NCI-H748 (cell line): Measurements from ENCODE around the gene BEST3.
"Not testable (repeated sequence)": the region's sequence is repeated elsewhere in the genome, so short reads cannot be mapped to it uniquely, and the experiment has no call there.

Experiments
- DNase-seq: peaks from one replicate; lab custom pipeline; 2025; ENCODE audit not compliant: unreplicated experiment; lab: John Stamatoyannopoulos, UW

The BEST3 gene

DNA sequence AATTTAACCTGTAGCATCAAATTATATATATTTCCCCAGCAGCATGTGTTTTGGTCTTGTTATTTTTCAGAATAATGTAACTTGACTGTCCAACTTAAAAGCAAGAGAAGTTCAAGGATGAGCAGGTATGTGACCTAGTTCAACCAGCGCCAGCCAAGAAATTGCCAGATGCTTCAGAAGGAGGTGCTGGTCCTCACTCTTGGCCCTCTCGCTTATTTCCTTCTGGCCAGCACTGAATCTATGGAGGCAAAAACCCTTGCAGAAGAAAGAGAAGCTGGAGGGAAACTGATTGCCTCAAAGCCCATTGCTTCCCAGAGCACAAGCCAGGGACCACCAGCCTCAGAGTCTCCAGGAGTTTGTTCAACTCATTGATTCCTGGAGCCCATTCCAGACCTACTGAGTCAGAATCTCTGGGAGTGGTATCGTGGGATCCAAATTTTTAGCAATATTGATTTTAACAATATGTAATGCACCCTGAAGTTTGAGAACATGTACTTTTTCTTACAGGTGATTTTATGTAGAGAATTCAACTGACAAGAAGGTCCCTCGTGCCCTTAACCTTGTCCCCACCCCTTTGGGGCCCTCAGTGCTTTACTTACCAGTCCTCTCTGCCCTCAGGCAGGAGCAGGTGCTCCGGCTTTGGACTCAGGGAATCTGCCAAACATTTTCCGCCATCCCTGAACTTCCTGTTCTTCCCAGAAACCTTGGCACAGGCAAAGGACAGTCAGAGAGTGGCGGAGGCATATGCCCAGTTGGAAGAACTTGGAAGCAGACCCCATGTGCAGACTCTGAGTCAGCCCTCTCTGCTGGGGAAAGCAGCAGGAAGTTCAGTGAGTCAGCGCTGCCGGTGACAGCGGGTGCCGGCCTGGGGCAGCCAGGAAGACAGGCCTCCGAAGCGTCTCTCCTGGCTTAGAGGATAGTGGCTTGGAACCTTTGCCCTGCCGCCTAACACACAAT lies 10.4 kb downstream of the BEST3 start:
- no peak for DNase-seq

DNA sequence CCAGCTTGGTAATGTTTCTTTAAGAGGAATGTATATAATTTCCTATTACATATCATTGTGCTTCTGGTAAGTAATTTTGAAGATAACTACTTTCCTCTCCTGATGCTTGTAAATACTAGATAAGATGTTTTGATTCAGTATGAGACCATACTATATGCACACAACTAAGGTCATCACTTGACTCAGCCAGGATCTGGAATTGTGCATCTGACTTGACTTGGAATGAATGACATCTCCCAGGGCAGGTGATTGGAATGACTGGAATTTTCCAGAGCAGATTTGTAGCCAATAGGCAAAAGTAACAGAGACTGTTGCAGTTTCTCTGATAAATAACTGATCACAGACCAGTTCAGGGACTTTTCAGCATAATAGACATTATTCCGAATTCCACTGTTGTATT lies 11.1 kb downstream of the BEST3 start:
- no peak for DNase-seq

DNA sequence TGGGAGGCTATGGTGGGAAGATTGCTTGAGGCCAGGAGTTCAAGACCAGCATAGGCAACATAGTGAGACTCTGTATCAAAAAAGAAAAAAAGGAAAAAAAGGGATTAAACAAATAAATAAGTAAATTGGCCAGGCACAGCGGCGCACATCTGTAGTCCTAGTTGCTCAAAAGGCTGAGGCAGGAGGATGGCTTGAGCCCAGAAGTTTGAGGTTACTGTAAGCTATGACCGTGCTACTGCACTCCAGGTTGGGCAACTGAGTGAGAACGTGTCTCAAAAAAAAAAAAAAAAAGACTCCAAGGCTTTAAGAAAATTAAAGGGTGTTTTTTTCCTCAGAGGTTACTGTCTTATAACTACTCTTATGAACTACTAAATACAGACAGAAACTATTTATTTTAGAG lies 11.7 kb downstream of the BEST3 start:
- DNase-seq, result no peak

DNA sequence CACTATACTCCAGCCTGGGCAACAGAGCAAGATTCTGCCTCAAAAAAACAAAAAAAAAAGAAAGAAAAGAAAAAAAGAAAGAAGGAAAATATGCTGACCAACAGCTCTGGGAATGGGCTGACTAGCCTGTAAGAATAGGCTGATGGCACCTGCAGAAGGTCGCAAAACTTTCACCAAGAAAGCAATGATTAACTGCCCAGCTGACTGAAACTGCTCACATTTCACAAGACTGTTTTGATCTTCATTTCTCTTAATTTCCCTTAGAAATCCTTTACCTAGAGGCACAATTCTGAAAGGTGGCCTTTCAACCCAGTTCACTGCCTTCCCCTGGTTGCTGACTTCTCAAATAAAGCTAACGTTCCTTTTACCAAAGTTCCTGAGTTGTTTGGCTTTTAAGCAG lies 12.4 kb downstream of the BEST3 start:
- DNase-seq, result no peak

DNA sequence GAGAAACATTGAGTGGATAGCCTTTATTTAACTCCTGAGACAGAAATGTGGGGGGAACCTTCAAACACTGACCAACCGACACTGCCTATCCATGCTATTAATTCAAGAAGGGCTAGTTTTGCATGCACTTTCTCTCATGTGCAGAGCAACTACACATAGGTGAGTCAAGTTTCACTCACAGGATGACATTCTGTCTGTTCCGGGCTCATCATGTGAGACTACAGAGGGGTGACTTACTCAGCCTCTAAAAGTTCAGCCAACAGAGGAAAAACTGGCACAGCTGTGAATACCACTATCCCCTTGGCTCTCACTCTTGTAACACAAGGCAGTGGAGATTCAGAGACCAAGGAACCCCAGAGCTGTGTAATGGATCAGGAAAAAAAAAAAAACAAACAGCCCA lies 13.3 kb downstream of the BEST3 start:
- no peak for DNase-seq

DNA sequence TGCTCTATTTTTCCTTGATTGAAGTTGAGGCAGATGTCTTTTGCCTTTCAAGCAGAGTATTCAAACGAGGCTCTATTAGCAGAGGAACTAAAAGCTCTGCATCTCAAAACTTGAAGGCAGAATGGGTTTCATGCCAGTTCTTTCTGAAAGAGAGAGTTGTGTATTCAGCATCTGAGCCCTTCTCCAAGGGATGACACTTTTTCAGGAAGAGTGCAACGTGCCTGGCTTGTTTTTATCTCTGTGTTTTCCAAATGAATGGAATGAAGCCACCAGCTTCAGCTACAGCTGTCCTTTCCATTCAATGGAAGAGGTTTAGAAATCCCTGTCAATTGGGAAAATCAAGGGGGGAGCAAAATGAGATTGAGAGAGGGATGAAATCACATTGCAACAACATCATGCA lies 14.6 kb downstream of the BEST3 start:
- DNase-seq, result no peak

DNA sequence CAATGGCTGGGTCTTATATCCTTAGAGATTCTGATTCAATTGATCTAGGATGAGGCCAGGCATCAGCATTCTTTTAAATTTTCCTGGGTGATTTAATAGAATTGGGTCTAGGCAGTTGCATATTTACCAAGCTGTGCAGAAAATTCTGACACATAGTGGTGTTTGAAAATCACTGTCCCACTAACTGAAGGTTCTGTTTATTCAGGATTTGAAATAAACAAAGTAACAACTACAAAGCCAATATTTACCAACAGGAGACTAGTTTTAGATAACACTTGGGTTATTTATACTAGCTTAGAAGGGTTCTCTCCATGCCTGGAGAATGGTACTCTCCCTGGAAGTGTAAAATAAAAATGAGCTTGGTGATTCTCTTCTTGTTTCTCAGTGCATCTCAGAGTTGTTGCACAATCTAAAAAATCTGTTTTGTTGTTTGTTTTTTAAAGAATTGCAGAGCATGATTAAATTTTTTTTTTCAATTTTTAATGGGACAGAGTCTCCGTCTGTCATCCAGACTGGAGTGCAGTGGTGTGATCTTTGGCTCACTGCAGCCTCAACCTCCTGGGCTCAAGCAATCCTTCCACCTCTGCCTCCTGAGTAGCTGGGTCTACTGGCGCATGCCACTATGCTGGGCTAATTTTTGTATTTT lies 16.9 kb downstream of the BEST3 start:
- no peak for DNase-seq

DNA sequence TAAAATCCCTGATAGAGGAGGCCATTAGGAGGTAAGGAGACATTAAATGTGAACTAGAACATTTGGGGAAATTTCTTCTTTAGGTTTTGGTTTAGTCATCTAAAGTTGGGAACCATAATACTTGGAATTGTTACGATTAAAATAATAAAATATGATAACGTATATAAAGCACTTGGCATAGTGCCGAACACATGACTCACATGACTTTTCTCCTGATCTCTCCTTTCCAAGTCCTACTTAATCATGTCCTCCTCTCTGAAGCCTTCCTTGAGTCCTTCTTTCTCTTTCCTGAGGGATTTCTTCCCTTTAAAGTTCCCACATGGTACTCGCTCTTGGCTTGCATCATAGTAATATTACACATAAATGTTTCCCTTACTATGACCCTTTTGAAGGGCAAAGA lies 20.0 kb downstream of the BEST3 start:
- no peak for DNase-seq

DNA sequence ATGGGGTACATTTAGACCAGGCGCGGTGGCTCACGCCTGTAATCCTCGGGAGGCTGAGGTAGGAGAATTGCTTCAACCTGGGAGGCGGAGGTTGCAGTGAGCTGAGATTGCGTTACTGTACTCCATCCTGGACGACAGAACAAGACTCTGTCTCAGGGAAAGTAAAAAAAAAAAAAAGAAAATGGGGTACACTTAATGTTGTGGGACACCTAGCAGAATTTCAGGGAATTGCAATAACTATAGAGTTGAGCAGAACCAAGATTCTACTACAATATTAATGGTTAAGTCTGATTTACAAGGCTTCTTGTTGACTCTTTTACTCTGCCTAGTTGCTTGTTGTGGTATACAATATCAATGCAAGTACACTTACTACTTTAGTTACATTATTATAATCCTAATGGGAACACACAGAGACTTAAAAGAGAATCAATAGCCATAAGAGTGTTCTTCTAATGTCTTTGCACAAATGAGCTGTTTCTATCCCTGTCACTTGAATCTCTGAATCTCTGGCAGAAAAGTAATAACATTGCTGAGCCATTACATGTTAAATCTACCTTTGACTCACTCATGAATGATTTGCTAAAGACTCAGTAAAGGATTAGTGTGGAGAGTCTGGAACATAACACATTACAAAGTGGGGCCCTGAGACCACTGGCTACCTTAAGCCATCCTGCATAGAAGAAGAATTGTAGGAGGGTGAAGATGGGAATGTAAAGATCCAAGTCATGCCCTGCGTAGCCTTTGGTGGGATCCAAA lies 22.7 kb downstream of the BEST3 start:
- DNase-seq, result no peak

DNA sequence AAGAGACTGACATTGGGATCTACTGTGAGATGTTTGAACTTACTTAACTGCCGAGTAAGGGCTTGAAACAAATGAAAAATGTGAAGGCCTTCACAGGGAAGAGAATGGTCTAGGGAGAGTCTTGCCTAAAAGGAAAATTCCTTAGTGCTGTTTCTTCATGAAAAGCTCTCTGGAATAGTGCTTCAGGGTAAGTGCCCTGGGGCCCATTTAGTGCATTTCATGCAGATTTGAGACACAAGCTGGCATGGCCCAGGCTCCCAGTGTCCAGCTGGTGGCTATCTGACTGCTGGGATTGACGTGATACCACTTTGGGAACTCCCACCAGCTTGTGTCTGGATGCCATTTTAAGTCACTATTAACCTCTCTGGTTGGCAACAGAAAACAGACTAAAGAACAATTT lies 26.9 kb downstream of the BEST3 start:
- DNase-seq, result no peak

DNA sequence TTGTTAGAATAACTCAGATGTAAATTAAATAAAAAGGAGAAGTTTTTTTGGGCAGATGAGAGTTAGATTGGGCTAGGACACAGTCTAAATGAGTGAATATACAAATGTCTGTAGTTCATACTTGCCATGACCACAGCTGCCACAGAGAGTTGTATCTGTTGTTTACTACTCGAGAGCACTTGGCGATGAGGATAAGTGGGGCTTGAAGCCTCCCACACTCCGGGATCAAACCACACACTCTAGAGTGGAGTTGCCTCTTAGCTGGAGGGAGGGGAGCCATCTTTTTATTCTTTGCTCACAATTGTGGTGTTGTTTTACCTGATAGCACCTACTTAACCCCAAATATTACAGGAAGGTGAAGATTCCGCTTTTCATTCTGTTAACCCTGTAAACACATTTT lies 27.5 kb downstream of the BEST3 start:
- no peak for DNase-seq

DNA sequence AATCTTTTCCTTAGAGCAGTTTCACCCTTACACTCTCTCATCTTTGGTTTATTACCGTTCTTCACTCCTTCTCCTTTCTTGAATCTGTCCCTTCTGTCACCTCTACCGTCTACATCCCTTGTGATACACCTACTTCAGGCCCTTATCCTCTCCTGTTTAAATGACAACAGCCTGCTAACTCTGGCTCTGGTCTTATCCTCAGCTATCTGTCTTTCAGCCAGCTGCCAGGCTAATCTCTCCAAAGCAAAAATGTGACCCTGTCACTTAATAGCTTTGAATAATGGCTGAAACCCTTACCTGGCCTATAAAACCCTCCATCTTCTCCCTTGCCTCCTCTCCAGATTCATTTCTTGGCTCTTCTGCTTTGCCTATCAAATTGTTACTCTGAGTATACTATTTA lies 32.3 kb downstream of the BEST3 start:
- DNase-seq, result no peak

DNA sequence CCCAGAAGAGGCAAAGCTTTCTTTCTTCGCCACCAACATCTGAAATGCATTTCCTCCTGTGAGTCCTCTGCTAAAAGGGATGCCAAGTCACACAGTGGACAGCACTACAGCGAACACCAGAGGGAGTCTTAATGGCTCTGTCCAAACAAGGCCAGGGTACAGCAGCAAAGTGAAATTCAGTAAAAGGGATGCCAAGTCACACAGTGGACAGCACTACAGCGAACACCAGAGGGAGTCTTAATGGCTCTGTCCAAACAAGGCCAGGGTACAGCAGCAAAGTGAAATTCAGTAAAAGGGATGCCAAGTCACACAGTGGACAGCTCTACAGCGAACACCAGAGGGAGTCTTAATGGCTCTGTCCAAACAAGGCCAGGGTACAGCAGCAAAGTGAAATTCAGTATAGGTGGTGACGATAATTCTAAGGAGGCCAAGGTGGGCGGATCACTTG lies 34.1 kb downstream of the BEST3 start:
- DNase-seq, result not testable (repeated sequence)

DNA sequence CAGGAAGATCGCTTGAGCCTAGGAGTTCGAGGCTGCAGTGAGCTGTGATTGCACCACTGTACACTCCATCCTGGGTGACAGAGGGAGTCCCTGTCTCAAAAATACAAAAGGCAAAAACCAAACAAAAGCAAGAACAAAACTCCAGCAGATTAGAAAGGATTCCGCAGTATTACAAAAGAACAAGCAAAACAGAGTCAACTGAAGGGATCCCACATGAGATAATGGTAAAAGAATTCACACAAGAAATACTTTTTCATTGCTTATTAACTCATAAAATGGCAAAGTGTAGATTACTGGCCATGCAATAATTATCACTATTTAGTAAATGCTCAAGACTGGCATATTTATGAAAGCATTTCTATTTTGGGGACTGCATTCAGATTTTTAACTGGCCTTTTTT lies 35.4 kb downstream of the BEST3 start:
- no peak for DNase-seq

DNA sequence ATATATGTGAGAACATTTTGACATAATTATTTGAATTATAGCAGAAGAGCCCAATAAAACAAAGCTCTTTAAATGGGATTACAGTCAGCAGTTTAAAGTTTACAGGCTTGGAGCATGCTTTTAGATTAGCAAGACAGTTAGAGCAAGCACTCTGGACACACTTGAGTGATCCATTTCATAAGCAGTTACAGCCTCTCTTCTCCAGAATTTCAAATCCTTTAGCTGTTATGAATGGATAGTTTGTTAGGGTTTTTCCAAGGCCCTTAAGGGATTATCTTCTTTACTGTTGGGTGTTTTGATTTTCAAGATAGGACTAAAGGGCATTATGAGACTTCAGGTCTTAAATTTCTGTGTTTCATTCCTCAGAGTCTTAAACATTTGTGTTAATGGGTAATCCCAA lies 36.3 kb downstream of the BEST3 start:
- no peak for DNase-seq

DNA sequence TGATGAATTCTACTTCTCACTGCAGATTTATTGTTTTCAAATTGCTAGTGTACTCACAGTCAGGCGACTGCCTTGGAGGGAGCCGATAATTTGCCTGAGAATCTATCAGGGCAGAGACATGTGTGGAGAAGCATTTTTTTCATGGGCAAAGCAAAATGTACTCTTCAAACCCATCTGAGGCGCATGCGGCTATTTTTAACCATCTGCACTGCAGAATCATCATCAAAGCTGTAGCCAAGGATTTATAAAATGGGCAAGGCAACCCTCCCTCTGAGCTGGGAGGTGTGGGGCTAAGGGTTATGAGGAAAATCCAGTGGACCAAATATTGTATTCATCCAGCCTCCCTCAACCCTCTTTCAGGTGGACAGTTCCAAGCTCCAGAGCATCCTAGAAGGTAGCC lies 37.7 kb downstream of the BEST3 start:
- no peak for DNase-seq

DNA sequence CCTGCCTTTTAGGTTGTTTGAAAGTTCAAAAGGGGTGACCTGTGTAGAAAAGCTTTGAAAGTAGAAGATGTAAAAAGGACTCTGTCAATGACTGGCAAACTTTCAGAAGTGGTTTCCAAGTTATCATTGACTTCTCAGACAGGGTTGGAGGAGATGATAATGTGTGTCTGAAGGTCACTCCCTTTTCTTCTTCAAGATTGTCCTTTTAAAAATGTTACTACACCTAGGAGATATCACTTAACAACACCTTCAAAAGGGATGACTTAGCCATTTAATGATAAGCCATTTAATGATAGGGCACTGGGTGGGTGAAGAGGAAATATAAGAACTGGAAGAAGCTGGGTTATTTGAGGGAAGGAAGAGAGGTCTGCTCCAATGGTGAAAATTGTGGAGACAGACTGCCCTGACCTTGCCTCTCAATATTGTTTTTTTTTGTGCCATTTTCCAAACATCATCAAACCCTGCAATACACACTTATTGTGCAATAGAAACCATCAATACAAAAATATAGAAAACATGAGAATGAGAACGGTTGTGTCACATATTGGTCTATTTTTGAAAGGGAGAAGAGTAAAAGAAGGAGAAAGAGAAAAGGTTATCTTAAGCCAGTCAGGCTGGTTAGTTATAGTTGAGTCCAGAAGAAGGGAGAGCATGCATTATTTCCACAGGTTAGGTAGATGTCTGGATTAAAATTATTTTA lies 38.8 kb downstream of the BEST3 start:
- DNase-seq, result no peak

DNA sequence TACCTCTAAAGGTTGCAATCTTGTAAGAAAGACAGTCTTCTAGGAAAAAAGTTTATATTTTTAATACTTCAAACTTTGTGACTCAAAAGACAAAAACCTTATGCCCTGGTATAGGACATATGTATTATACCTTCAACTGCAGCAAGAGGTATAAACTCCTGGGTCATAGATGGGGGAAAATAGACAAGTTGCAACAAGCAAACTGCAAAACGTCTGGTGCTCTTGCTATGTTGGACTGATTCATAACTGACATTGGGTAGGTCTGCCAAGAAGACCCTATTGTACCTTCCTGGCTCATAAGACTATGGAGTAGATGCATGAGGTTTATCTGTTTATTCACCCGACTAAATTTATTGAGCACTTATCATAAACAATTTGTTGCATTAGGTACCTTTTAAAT lies 40.9 kb downstream of the BEST3 start:
- DNase-seq, result no peak

DNA sequence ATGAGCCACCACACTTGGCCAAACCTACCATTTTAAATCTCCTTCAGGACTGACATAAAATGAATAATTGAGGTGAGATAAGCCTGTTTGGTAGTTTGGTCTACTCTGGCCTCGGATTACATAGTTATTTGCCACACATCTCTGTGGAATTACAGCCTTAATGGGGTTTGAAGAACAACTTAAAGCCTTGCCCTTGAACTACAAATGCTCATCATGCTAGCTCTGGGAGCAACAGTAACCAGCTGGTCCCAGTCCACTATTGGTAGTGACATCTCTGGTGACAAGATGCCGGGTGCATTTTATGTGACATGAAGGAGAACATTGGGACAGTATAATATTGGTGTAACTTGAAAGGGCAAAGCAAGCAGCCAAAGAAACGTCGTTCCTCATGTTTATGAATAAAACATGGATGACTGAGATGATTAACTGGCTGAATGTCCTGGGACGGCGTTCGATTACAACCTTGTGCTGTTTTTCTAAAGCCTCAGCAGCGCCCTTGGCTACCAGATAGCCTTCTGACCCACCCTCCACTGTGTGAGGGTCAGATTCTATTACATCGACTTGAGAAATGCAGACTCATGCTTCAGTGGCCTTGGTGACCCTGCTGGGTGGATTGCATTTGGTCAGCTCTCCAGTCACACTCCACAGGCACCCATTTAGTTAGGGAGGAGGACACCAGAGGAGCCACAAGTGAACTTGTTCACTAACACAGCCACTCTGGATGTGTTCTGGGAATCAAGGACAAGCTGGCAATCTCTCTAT lies 41.5 kb downstream of the BEST3 start:
- no peak for DNase-seq

DNA sequence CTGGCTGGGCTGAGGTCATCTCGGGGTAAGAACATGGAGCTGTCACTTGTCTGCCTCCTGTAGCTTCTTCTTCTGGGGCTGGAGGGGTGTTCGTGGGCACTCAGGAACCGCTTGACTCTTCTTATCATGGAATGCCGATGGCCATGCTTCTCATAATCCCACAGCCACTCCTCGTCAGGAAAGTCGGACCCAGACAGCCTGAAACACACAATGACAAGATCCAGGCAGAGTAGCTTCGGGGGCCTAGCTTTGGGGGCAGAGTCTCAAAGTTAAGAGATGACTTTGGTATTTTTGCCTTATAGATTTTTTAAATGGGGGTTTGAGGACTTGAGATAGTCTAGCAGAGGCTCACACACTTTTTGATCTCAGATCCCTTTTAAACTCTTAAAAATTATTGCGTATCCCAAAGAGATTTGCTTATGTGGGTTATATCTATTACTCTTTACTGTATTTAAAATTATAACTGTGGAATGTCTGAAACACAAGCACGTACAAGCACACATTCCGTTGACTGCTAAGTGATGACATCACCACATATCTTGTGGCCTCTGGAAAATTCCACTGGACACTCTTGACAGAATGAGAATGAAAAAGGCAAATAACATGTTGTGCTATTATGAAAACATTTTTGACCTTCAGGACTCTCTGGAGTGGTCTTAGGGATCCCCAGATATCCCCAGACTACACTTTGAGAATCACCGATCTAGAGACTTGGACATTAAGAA lies 43.3 kb downstream of the BEST3 start:
- DNase-seq, result no peak
